Inflammatory macrophage treated with lipopolysaccharide for 1 hour (primary cell): Measurements from ENCODE around the gene ALDH1B1.

Experiments used
- DNase-seq, 2 donors: peaks; one replicate each; pipeline ENCODE4 v3.0.0-alpha.2; 2020 to 2022

Gene ALDH1B1

GRCh38 chr9:38441347-38442085 is 49.0 kb downstream of the ALDH1B1 start:
- no peak for DNase-seq

GRCh38 chr9:38442473-38443096 is 50.1 kb downstream of the ALDH1B1 start:
- DNase-seq = no peak

GRCh38 chr9:38443181-38443580 is 50.7 kb downstream of the ALDH1B1 start:
- no peak for DNase-seq

GRCh38 chr9:38443597-38443996 is 51.1 kb downstream of the ALDH1B1 start:
- DNase-seq = no peak

- peak in 1 of 2 donors; percentile 11 for DNase-seq
Measured at GRCh38 chr9:38445154-38446043, 52.9 kb downstream of the ALDH1B1 start.

DNA sequence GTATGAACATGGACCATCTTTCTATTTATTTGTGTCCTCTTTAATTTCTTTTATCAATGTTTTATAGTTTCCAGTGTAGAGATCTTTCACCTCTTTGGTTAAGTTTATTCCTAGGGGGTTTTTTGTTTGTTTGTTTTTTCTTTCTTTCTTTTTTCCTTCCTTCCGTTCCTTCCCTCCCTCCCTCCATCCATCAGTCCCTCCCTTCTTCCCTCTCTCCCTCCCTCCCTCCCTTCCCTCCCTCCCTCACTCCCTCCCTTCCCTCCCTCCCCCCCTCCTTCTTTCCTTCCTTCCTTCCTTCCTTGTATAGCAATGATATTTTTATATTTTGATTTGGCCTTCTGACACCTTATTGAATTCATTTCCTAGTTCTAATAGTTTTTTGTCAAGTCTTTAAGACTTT is 55.2 kb downstream of the ALDH1B1 start:
- no peak for DNase-seq
